H1 (cell line): ENCODE measurements around the gene EXOG. TPM values are rescaled to one million over a fixed set of nuclear protein-coding genes. Genes with fewer than 3 reads are reported as not detected.

Experiments used
- CTCF ChIA-PET: fragments of 300-600 bp; sonication (Branson Sonifier 250); formaldehyde crosslinking; loops from one replicate; lab custom pipeline; 2021; ENCODE audit not compliant: partially characterized antibody; lab: Charles Lee
- POLR2A ChIA-PET: fragments of 300-600 bp; sonication (Branson Sonifier 250); formaldehyde crosslinking; loops from one replicate; lab custom pipeline; 2021; ENCODE audit warnings: inconsistent platforms; ENCODE audit not compliant: partially characterized antibody; lab: Charles Lee
- DNase-seq, 2 experiments: peaks; one replicate each; pipeline versions ENCODE4 v3.0.0 to v3.0.0-alpha.2; 2010 to 2022; ENCODE audit warnings: low spot score in 2 of 2, low read depth in 1 of 2, mixed read lengths in 1 of 2
- FAIRE-seq: peaks from 2 replicates; lab custom pipeline; 2011; peaks lifted over from hg19 to GRCh38; lab: Jason Lieb, UNC
- H2AFZ ChIP-seq: 2 replicates; pipeline ENCODE4 v1.8.1; 2012; ENCODE audit warnings: low read length, inconsistent platforms
- H2AK5ac ChIP-seq: 2 replicates; pipeline ENCODE4 v1.6.1; 2013; ENCODE audit warnings: low read depth, low read length
- H2BK120ac ChIP-seq: replicated peaks from 2 replicates; pipeline ENCODE3; 2013; ENCODE audit warnings: low read depth, low read length, inconsistent platforms
- H2BK12ac ChIP-seq: 2 replicates; pipeline ENCODE4 v1.6.1; 2013; ENCODE audit warnings: low read depth, low read length
- H2BK15ac ChIP-seq: 2 replicates; pipeline ENCODE4 v1.6.1; 2013; ENCODE audit warnings: low read length
- H2BK20ac ChIP-seq: 2 replicates; pipeline ENCODE4 v1.6.1; 2013; ENCODE audit warnings: low read length
- H2BK5ac ChIP-seq: 2 replicates; pipeline ENCODE4 v1.6.1; 2013; ENCODE audit warnings: low read depth, low read length
- H3K14ac ChIP-seq: 2 replicates; pipeline ENCODE4 v1.6.1; 2013; ENCODE audit warnings: inconsistent platforms; ENCODE audit not compliant: insufficient read length
- H3K18ac ChIP-seq: 2 replicates; pipeline ENCODE4 v1.6.1; 2013; ENCODE audit warnings: low read length; ENCODE audit errors: extremely low read depth
- H3K23ac ChIP-seq: 2 replicates; pipeline ENCODE4 v1.6.1; 2013; ENCODE audit warnings: inconsistent platforms; ENCODE audit not compliant: insufficient read length
- H3K23me2 ChIP-seq: 2 replicates; pipeline ENCODE4 v1.6.1; 2013; ENCODE audit warnings: low read depth, low read length
- H3K27ac ChIP-seq: 2 replicates; pipeline ENCODE4 v1.6.1; 2011; ENCODE audit warnings: low read depth, low read length, inconsistent platforms
- H3K27me3 ChIP-seq, 4 experiments: replicated peaks in 1 of 4; 1 replicate in 1 of 4; 2 replicates in 3 of 4; pipeline versions ENCODE4 v1.6.1 to v1.8.1; 2011 to 2013; ENCODE audit warnings: low read length in 3 of 4, mild to moderate bottlenecking in 3 of 4, inconsistent platforms in 2 of 4, mixed read lengths in 2 of 4, moderate library complexity in 1 of 4; ENCODE audit not compliant: control insufficient read depth in 3 of 4, insufficient read depth in 3 of 4; ENCODE audit errors: extremely low read depth in 1 of 4
- H3K36me3 ChIP-seq, 4 experiments: 2 replicates each; pipeline versions ENCODE4 v1.6.1 to v1.8.1; 2011 to 2013; ENCODE audit warnings: mild to moderate bottlenecking in 4 of 4, low read length in 3 of 4, moderate library complexity in 2 of 4, control low read depth in 1 of 4, inconsistent platforms in 1 of 4; ENCODE audit not compliant: insufficient read depth in 4 of 4, control insufficient read depth in 2 of 4
- H3K4ac ChIP-seq: replicated peaks from 2 replicates; pipeline ENCODE3; 2013; ENCODE audit warnings: low read length, low read depth, mixed read lengths, inconsistent platforms; ENCODE audit not compliant: insufficient read length
- H3K4me1 ChIP-seq, 4 experiments: replicated peaks in 1 of 4; 1 replicate in 1 of 4; 2 replicates in 3 of 4; pipeline versions ENCODE4 v1.6.1 to v1.8.1; 2011 to 2013; ENCODE audit warnings: low read length in 3 of 4, inconsistent platforms in 2 of 4, mixed read lengths in 1 of 4; ENCODE audit not compliant: insufficient read depth in 4 of 4, control insufficient read depth in 3 of 4
- H3K4me2 ChIP-seq, 2 experiments: 2 replicates each; pipeline versions ENCODE4 v1.6.1 to v1.8.1; 2011 to 2013; ENCODE audit warnings: low read depth in 2 of 2, low read length in 2 of 2, control low read depth in 1 of 2, inconsistent platforms in 1 of 2, mild to moderate bottlenecking in 1 of 2; ENCODE audit not compliant: insufficient read depth in 1 of 2
- H3K4me3 ChIP-seq, 4 experiments: fragments of 200-600, 300-600 bp in 1 of 4; sonication (generic), shearing (Covaris generic), sonication (Bioruptor Twin) in 1 of 4; 2 replicates each; pipeline versions ENCODE4 v1.5.1 to v1.8.1; 2011 to 2016; ENCODE audit warnings: low read length in 4 of 4, low read depth in 3 of 4, control low read depth in 2 of 4, inconsistent platforms in 2 of 4, mild to moderate bottlenecking in 2 of 4, mixed read lengths in 1 of 4, moderate library complexity in 1 of 4; ENCODE audit not compliant: insufficient read depth in 2 of 4; ENCODE audit errors: extremely low read depth in 1 of 4
- H3K56ac ChIP-seq: replicated peaks from 2 replicates; pipeline ENCODE3; 2013; ENCODE audit warnings: low read depth, mild to moderate bottlenecking, mixed read lengths, low read length, inconsistent platforms; ENCODE audit not compliant: insufficient read length
- H3K79me1 ChIP-seq: 2 replicates; pipeline ENCODE4 v1.6.1; 2013; ENCODE audit warnings: low read depth, low read length, control low read depth
- H3K79me2 ChIP-seq, 2 experiments: 2 replicates each; pipeline versions ENCODE4 v1.6.1 to v1.8.1; 2012 to 2013; ENCODE audit warnings: low read length in 2 of 2, mild to moderate bottlenecking in 2 of 2, inconsistent platforms in 1 of 2; ENCODE audit not compliant: insufficient read depth in 2 of 2, control insufficient read depth in 1 of 2
- H3K9ac ChIP-seq, 4 experiments: replicated peaks in 1 of 4; 1 replicate in 1 of 4; 2 replicates in 3 of 4; pipeline versions ENCODE4 v1.6.1 to v1.8.1; 2011 to 2013; ENCODE audit warnings: low read depth in 3 of 4, low read length in 3 of 4, control low read depth in 2 of 4, mild to moderate bottlenecking in 2 of 4, moderate library complexity in 2 of 4, inconsistent platforms in 1 of 4; ENCODE audit errors: extremely low read depth in 1 of 4
- H3K9me3 ChIP-seq, 2 experiments: 2 replicates each; pipeline versions ENCODE4 v1.6.1 to v1.8.1; 2012 to 2013; ENCODE audit warnings: mild to moderate bottlenecking in 2 of 2, moderate library complexity in 2 of 2, control low read depth in 1 of 2, inconsistent platforms in 1 of 2, low read depth in 1 of 2, low read length in 1 of 2, mixed read lengths in 1 of 2; ENCODE audit not compliant: insufficient read depth in 2 of 2
- H4K20me1 ChIP-seq, 2 experiments: replicated peaks in 1 of 2; 2 replicates each; pipeline versions ENCODE3 to v1.8.1; 2011 to 2013; ENCODE audit warnings: inconsistent platforms in 2 of 2, low read length in 2 of 2, mild to moderate bottlenecking in 1 of 2; ENCODE audit not compliant: insufficient read depth in 2 of 2, control insufficient read depth in 1 of 2
- H4K5ac ChIP-seq: 2 replicates; pipeline ENCODE4 v1.6.1; 2013; ENCODE audit warnings: low read length, low read depth, mixed read lengths, inconsistent platforms; ENCODE audit not compliant: insufficient read length
- H4K8ac ChIP-seq: 2 replicates; pipeline ENCODE4 v1.8.0; 2013; ENCODE audit warnings: mild to moderate bottlenecking, moderate library complexity, low read length, inconsistent platforms; ENCODE audit not compliant: insufficient read depth; ENCODE audit errors: extremely low read depth
- H4K91ac ChIP-seq: replicated peaks from 2 replicates; pipeline ENCODE3; 2013; ENCODE audit warnings: low read length, mixed read lengths, inconsistent platforms; ENCODE audit not compliant: insufficient read length
- ATF3 ChIP-seq: IDR thresholded peaks from 2 replicates; pipeline ENCODE4 v1.6.1; 2011; ENCODE audit warnings: low read depth, mild to moderate bottlenecking, low read length; ENCODE audit not compliant: insufficient read depth
- BCL11A ChIP-seq, 2 experiments: IDR thresholded peaks; one replicate each; pipeline ENCODE4 v1.6.1; 2011; ENCODE audit warnings: low read depth in 2 of 2, low read length in 2 of 2, mild to moderate bottlenecking in 2 of 2
- CEBPB ChIP-seq: IDR thresholded peaks from 2 replicates; pipeline ENCODE4 v1.6.1; 2012; ENCODE audit warnings: low read depth, low read length
- CTBP2 ChIP-seq: IDR thresholded peaks from 2 replicates; pipeline ENCODE4 v1.7.0; 2011; ENCODE audit warnings: borderline replicate concordance, mild to moderate bottlenecking, moderate library complexity, mixed read lengths, low read length; ENCODE audit not compliant: insufficient read depth, insufficient read length
- E2F6 ChIP-seq: IDR thresholded peaks from 2 replicates; pipeline ENCODE4 v1.6.1; 2012; ENCODE audit warnings: inconsistent platforms
- KDM5A ChIP-seq: fragments of 200-600 bp; IDR thresholded peaks from 2 replicates; pipeline ENCODE4 v1.7.1; 2012; ENCODE audit warnings: mild to moderate bottlenecking, low read length, inconsistent platforms, mixed read lengths
- RBBP5 ChIP-seq: IDR thresholded peaks from 2 replicates; pipeline ENCODE4 v1.7.1; 2012; ENCODE audit warnings: low read depth, mild to moderate bottlenecking, inconsistent platforms, low read length, moderate library complexity, borderline replicate concordance
- RNF2 ChIP-seq: fragments of 200-900, 300-1000 bp; sonication (generic); IDR thresholded peaks from 2 replicates; pipeline ENCODE4 v1.7.1; 2016; ENCODE audit warnings: borderline replicate concordance, low read depth, mild to moderate bottlenecking, antibody characterized with exemption, low read length; ENCODE audit not compliant: poor library complexity, severe bottlenecking; ENCODE audit errors: missing control alignments
- SP1 ChIP-seq: IDR thresholded peaks from 2 replicates; pipeline ENCODE4 v1.6.1; 2011; ENCODE audit warnings: low read depth, low read length
- TCF12 ChIP-seq: IDR thresholded peaks from 2 replicates; pipeline ENCODE4 v1.6.1; 2011; ENCODE audit warnings: low read depth, mild to moderate bottlenecking, low read length
- USF2 ChIP-seq: IDR thresholded peaks from 2 replicates; pipeline ENCODE4 v1.6.1; 2011; ENCODE audit warnings: low read length, improper control_type of control experiment
- WGBS, 2 experiments: shearing (Covaris generic) in 1 of 2; methylation state at CpG; one replicate each; pipeline versions ENCODE4 v1.1.6 to v1.1.7; 2013 to 2015; ENCODE audit warnings: low lambda C conversion rate in 2 of 2, mixed read lengths in 2 of 2, inconsistent platforms in 1 of 2, low coverage in 1 of 2, missing lambda C conversion rate in 1 of 2; ENCODE audit not compliant: insufficient replicate concordance in 2 of 2, insufficient coverage in 1 of 2, insufficient read length in 1 of 2; ENCODE audit errors: extremely low coverage in 1 of 2, missing lambda C conversion rate in 1 of 2; 5-methylcytosine and 5-hydroxymethylcytosine counted together
- polyA plus RNA-seq, 7 experiments: library from polyadenylated mRNA; depleted of rRNA in 3 of 7; stranded (reverse) in 5 of 7; unstranded in 2 of 7; fragments of >200 nt in 5 of 7; fragments of 200-250 nt in 2 of 7; gene quantifications; 1 replicate in 5 of 7; 2 replicates in 1 of 7; 4 replicates in 1 of 7; pipeline versions ENCODE4 v1.2.1 to v1.2.3, GENCODE V29; 2011 to 2013; ENCODE audit warnings: missing spikeins in 2 of 7, mixed read lengths in 2 of 7
- total RNA-seq: library from RNA; stranded (reverse); fragmentation: NEBNext Ultra II Directional; extraction: Animal tissue kit (Norgen Biotek cat#: 25700); gene quantifications from 2 replicates; pipeline ENCODE4 v1.2.1, GENCODE V29; 2021

The EXOG gene
- total and polyA plus RNA-seq, 2 of the 8 experiments (the other 6 are each of a cell fraction or from before 2014, with no cell fraction given) = 7.2 to 12.9 TPM

GRCh38 chr3:38534604-38535003, 38.5 kb downstream of the EXOG start:
- H3K4ac ChIP-seq = no peak overlapping the region
- H2BK20ac ChIP-seq = no peak overlapping the region
- H2BK120ac ChIP-seq = no peak overlapping the region
- H4K20me1 ChIP-seq = no peaks in the 10 kb centered on the region
- H3K27me3 ChIP-seq = no peaks in the 10 kb centered on the region
- H3K14ac ChIP-seq = no peak overlapping the region
- H3K9ac ChIP-seq = no peak overlapping the region
- no peak overlapping the region for H3K56ac ChIP-seq
- H3K79me2 ChIP-seq = no peaks in the 10 kb centered on the region
- H2AFZ ChIP-seq = no peak overlapping the region
- DNase-seq (no peak), FAIRE-seq (no peak)
- peaks cover 0 to 15% (median 8%) of the 10 kb centered on the region in 4 experiments; a peak in 6 of 7 replicates for H3K4me1 ChIP-seq
- no peak overlapping the region for H3K18ac ChIP-seq
- H3K23ac ChIP-seq = no peak overlapping the region
- CTCF ChIA-PET = interaction anchor here (0.6 to 1.5 kb wide), 10 partner anchors 10 to 128 kb away, joined by 3 to 5 read pairs (median 4); no protein-coding TSS in a partner anchor
- H4K8ac ChIP-seq = no peak overlapping the region
- no peak overlapping the region for H3K4me2 ChIP-seq
- H2BK15ac ChIP-seq = no peak overlapping the region
- H4K91ac ChIP-seq = no peak overlapping the region
- no peak overlapping the region for H2BK12ac ChIP-seq
- peaks cover 4 to 11% of the 10 kb centered on the region in 2 experiments; a peak in 3 of 4 replicates for H3K9me3 ChIP-seq
- H3K27ac ChIP-seq = no peak overlapping the region
- POLR2A ChIA-PET = interaction anchor here (1.4 to 1.5 kb wide), 2 partner anchors 9 to 10 kb away, joined by 3 read pairs; no protein-coding TSS in a partner anchor
- no peak overlapping the region for H3K4me3 ChIP-seq
- no peaks in the 10 kb centered on the region for H3K23me2 ChIP-seq
- no peak overlapping the region for H2BK5ac ChIP-seq
- H4K5ac ChIP-seq = no peak overlapping the region
- H3K79me1 ChIP-seq = no peaks in the 10 kb centered on the region
- 98% methylated on average over 7 of the region's 7 CpGs; no CpG with 5 or more reads in 1 of the 2 experiments for WGBS, 2 experiments
- H3K36me3 ChIP-seq = no peaks in the 10 kb centered on the region
- no peak overlapping the region for H2AK5ac ChIP-seq
- TF ChIP-seq ATF3 (no peak), E2F6 (no peak), BCL11A (IDR thresholded peaks at IDR 0.05; ENCODE audit: low read depth in 2 of 2, low read length in 2 of 2) (no peak), SP1 (no peak), CEBPB (no peak), TCF12 (no peak), CTBP2 (no peak), USF2 (no peak), RNF2 (no peak), KDM5A (no peak), RBBP5 (no peak)
